GM18498 (cell line): ENCODE results near the gene OGFOD1.

Experiments
- ATAC-seq: cut with Tn5 transposase; IDR thresholded peaks from one replicate; pipeline ENCODE4 v1.9.1; 2021; ENCODE audit warnings: mild to moderate bottlenecking, moderate library complexity; ENCODE audit not compliant: unreplicated experiment

Gene OGFOD1

GRCh38 chr16:56426585-56426984 is 24.8 kb upstream of the OGFOD1 start:
- ATAC-seq = no peak

DNA sequence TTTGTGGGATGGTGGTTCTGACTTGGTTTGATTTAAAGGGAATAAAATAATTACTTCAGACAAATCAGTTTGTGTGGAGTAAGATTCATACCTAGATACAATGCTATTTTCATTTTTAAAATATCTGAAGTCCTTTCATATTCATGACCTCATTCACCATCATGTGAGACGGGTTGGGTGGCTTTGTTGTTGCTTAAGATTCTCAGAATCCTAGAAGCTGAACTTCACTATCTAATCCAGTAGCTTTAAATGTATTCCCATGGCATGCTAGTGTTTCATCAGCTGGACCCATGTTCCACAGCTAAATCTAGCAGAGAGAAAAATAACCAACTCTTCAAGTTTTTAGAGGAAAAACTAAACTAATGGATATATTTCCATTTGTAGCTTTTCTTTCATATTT is 23.3 kb upstream of the OGFOD1 start:
- no peak for ATAC-seq

DNA sequence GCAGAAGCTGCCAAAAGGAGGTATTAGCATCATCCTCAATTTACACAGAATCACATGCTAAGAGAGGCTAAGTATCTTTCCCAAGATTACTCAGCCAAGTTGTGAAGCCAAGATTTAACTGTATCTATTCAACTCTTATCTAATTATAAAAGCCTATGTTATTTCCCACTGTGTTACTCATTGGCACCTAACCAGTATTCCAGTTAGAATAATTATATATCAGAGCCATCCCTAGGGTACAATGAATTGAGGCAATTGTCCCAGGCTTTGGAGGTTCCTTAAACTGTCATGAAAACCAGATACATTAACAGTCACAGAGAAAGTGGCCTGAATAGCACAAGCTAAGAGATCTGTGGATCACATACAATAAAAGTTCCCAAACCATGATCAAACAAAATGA is 15.1 kb upstream of the OGFOD1 start:
- no peak for ATAC-seq

- ATAC-seq = no peak
Measured at GRCh38 chr16:56438038-56438437, 13.3 kb upstream of the OGFOD1 start.

DNA sequence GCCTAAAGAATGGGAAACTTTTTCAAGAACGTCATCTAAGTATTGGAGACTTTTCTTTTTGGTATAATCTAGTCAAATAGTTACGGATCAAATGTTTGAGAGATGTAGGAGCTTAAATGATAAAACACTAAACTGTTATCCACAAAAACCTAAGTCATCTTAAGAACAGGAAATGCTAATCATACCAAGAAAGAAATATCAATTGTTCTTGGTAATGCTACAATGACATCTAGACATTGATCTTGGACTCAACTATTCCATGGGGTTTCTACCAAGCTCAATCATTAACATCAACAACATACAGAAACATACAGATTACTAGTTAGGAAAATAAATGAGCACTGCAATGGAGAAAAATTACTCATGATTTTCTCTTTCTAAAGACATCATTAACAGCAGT is 4.1 kb upstream of the OGFOD1 start:
- ATAC-seq = no peak

- no peak for ATAC-seq
Measured at GRCh38 chr16:56448005-56448404, 3.3 kb upstream of the OGFOD1 start.

GRCh38 chr16:56450275-56450985 is 924 bp upstream of the OGFOD1 start:
- ATAC-seq = peak; percentile 31

GRCh38 chr16:56451753-56452689 is 667 bp downstream of the OGFOD1 start:
- ATAC-seq = peak; percentile 48

GRCh38 chr16:56457927-56458470 is 6.6 kb downstream of the OGFOD1 start:
- ATAC-seq = no peak

GRCh38 chr16:56460101-56460500 is 8.7 kb downstream of the OGFOD1 start:
- no peak for ATAC-seq

GRCh38 chr16:56462064-56462796 is 10.9 kb downstream of the OGFOD1 start:
- ATAC-seq = no peak

- ATAC-seq = no peak
Measured at GRCh38 chr16:56463153-56463552, 11.8 kb downstream of the OGFOD1 start.

GRCh38 chr16:56466344-56466743 is 15.0 kb downstream of the OGFOD1 start:
- no peak for ATAC-seq

DNA sequence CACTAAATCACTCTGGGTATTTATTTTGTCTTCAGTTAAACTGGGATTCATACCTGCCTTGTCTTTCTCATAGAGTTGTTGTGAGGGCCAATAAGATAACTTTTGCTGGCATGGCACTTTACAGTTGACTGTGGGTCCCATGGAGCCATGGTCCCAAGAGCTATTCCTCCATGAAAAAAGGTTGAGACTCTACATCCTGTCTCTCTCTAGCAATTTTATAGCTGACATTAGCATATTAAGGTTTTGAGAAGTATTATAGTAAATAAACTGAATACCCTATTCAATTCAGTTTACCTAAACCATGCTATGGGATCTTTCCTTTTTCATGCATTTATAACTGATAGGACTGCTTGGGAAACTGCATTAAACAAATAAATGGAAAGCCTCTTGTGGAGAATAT is 17.4 kb downstream of the OGFOD1 start:
- no peak for ATAC-seq

- ATAC-seq = no peak
Measured at GRCh38 chr16:56469748-56470147, 18.4 kb downstream of the OGFOD1 start.

GRCh38 chr16:56470232-56470631 is 18.9 kb downstream of the OGFOD1 start:
- ATAC-seq = no peak

DNA sequence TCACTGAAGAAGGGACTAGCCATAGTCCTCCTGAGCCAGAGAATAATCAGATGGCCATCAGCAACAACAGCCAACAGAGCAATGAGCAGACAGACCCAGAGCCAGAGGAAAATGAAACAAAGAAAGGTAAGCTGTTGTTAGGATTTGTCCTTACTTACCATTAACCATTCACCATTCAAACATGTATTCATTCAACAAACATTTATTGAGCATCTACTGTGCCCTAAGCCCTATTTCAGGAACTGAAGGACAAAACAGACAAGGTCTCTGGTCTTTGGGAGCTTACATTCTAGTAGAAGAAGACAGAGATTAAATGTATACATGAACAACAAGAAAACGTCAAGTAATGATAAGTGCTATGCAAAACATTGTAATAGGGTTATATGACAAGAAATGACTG is 19.3 kb downstream of the OGFOD1 start:
- ATAC-seq = no peak

DNA sequence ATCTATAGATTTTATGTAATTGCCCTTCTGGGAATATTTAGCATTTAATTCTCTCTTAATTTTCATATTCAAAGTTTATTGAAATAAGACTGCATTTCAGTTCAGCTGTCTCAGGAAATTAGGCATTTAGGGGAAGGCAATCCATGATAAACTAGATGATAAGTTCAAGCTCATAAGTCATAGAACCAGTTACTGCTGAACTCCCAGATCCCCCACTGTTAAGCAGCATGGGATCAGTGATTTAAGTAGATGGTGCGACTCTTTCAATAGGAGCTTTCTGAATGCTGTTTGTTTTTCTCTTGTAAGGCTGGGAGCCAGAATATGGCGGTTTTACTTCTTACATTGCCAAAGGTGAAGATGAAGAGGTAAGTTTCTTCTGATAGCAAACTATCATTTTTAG is 23.8 kb downstream of the OGFOD1 start:
- ATAC-seq = no peak

DNA sequence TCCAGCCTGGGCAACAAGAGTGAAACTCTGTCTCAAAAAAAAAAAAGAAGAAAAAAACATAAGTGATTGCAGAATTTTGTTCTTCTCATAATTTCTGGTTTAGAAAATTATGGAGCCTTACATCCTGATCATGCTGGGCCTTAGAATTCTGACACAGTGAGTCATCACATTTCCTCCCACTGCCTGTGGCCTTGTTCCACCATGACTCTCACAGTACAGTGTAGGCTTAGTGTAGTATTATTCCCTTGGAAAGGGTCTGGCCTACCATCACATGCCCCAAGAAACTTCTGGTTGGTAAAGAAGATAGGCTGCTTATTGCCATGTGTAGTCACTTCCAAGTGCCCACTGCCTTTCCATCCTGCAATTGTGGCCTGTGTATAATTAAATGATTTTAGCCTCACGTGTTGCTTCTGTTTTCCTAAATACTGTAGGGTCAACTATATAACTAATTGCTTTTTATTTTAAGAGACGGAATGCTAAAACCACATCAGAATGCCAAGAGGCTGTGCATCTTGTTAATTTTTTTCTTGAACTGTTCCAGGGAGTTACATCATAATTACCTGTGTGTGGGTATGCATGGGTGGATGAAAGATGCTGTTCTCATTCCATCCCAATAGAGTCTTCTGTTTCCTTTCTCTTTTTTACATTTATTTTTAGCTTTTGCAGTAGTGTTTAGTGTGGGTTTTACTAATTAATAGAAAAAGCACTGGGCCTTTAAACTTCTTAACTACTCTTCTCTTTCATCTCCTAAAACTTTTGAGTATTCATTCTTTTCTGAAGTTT is 25.9 kb downstream of the OGFOD1 start:
- no peak for ATAC-seq

GRCh38 chr16:56478281-56479049 is 27.1 kb downstream of the OGFOD1 start:
- ATAC-seq = no peak
